ENCODE data around the gene NCAM1. TPM values are rescaled to one million over a fixed set of nuclear protein-coding genes. Genes with fewer than 3 reads are reported as not detected.

NCAM1 gene
- total and polyA plus RNA-seq, 2 donors (not counting 3 experiments of a cell fraction or from before 2014, with no cell fraction given) = 0.03 TPM; not detected in 1

- no peaks in the 10 kb centered on the region for H3K4me1 ChIP-seq (ENCODE audit: control insufficient read depth, extremely low read depth, insufficient read depth, low read length)
- ChIA-PET POLR2A (no interaction called here), CTCF (no interaction called here)
- no peaks in the 10 kb centered on the region for H3K9me1 ChIP-seq (replicated peaks; ENCODE audit: control insufficient read depth, extremely low read depth, insufficient read depth, low read length)
- dilution Hi-C loops (cut with MboI; ENCODE audit: extremely low pct_ligation_motif_present, low sequenced_read_pairs) (no loop called here), intact Hi-C loops (cut with micrococcal nuclease) (no loop called here)
- no peak overlapping the region for H3K9ac ChIP-seq (replicated peaks; ENCODE audit: extremely low read depth, insufficient read depth, low read length)
- H3K4me3 ChIP-seq (replicated peaks in 1 of 3; ENCODE audit: insufficient read depth in 1 of 3, low read depth in 1 of 3, low read length in 3 of 3) = no peak overlapping the region
- H4K20me1 ChIP-seq (replicated peaks; ENCODE audit: control insufficient read depth, extremely low read depth, insufficient read depth, low read length) = no peaks in the 10 kb centered on the region
- no peak overlapping the region for H2AFZ ChIP-seq (ENCODE audit: low read depth, low read length)
- H3K9me3 ChIP-seq (replicated peaks; ENCODE audit: control insufficient read depth, insufficient read depth, low read length) = no peaks in the 10 kb centered on the region
- H3K4me2 ChIP-seq (ENCODE audit: insufficient read depth, low read length) = no peak overlapping the region
- DNase-seq (ENCODE audit: low read depth, low spot score) (no peak), FAIRE-seq (no peak)
- BruUV-seq (replicated peaks) = no TSS peak
- no peaks in the 10 kb centered on the region for H3K27me3 ChIP-seq (ENCODE audit: control insufficient read depth in 2 of 2, insufficient read depth in 2 of 2, low read length in 2 of 2)
- H3K79me2 ChIP-seq (ENCODE audit: control insufficient read depth, insufficient read depth, low read length) = no peaks in the 10 kb centered on the region
- TF ChIP-seq CTCF (IDR thresholded peaks at IDR 0.05; ENCODE audit: extremely low read depth in 1 of 2, insufficient read depth in 1 of 2, low read depth in 1 of 2, low read length in 2 of 2) (no peak), FOS (IDR thresholded peaks at IDR 0.05; ENCODE audit: borderline replicate concordance, insufficient read depth, low read length) (no peak), POLR2AphosphoS5 (IDR thresholded peaks at IDR 0.05; ENCODE audit: insufficient read depth, low read depth, low read length) (no peak), MAX (IDR thresholded peaks at IDR 0.05; ENCODE audit: insufficient read depth, insufficient read length) (no peak)
- no peak overlapping the region for H3K27ac ChIP-seq (ENCODE audit: insufficient read depth, low read depth, low read length)
- H3K36me3 ChIP-seq (ENCODE audit: control insufficient read depth in 2 of 2, extremely low read depth in 1 of 2, insufficient read depth in 2 of 2, low read length in 2 of 2) = no peaks in the 10 kb centered on the region
Observed at GRCh38 chr11:113260096-113260425, 298.8 kb downstream of the NCAM1 start.

DNA sequence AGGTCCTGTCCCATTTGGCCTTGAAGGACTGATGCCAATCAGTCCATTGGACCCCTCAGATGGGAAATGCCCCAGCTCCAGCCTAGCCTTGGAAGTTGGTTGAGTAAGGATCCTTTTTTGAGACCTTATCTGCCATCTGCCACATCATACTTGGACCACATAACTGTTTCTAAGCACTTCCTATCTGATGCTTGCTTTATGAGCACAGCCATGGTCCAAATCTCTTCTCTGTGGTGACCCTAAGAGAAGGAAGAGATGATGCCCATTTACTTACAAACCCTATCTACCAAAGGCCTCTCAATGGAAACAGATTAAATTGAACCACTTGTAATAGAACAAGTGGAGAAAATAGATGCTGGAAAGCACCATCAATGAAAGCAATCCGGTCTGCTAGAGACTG lies 299.3 kb downstream of the NCAM1 start:
- no TSS peak for BruUV-seq (replicated peaks)

More for the DNA sequence above, 299.3 kb downstream of the NCAM1 start:
- dilution Hi-C loops (cut with MboI; ENCODE audit: extremely low pct_ligation_motif_present, low sequenced_read_pairs) = no loop called here
- Histone ChIP-seq H3K9ac (replicated peaks; ENCODE audit: extremely low read depth, insufficient read depth, low read length) (no peak overlapping the region), H4K20me1 (replicated peaks; ENCODE audit: control insufficient read depth, extremely low read depth, insufficient read depth, low read length) (no peaks in the 10 kb centered on the region), H3K9me1 (replicated peaks; ENCODE audit: control insufficient read depth, extremely low read depth, insufficient read depth, low read length) (no peaks in the 10 kb centered on the region), H3K27ac (ENCODE audit: insufficient read depth, low read depth, low read length) (no peak overlapping the region), H3K36me3 (ENCODE audit: control insufficient read depth in 2 of 2, extremely low read depth in 1 of 2, insufficient read depth in 2 of 2, low read length in 2 of 2) (no peaks in the 10 kb centered on the region), H3K4me2 (ENCODE audit: insufficient read depth, low read length) (no peak overlapping the region), H3K9me3 (replicated peaks; ENCODE audit: control insufficient read depth, insufficient read depth, low read length) (no peaks in the 10 kb centered on the region), H3K27me3 (ENCODE audit: control insufficient read depth in 2 of 2, insufficient read depth in 2 of 2, low read length in 2 of 2) (no peaks in the 10 kb centered on the region), H3K4me3 (replicated peaks in 1 of 3; ENCODE audit: insufficient read depth in 1 of 3, low read depth in 1 of 3, low read length in 3 of 3) (no peak overlapping the region), H3K4me1 (ENCODE audit: control insufficient read depth, extremely low read depth, insufficient read depth, low read length) (no peaks in the 10 kb centered on the region), H3K79me2 (ENCODE audit: control insufficient read depth, insufficient read depth, low read length) (no peaks in the 10 kb centered on the region), H2AFZ (ENCODE audit: low read depth, low read length) (no peak overlapping the region)
- ChIA-PET CTCF (no interaction called here), POLR2A (no interaction called here)
- DNase-seq (ENCODE audit: low read depth, low spot score) (no peak), FAIRE-seq (no peak)
- intact Hi-C loops (cut with micrococcal nuclease) = no loop called here
- TF ChIP-seq FOS (IDR thresholded peaks at IDR 0.05; ENCODE audit: borderline replicate concordance, insufficient read depth, low read length) (no peak), CTCF (IDR thresholded peaks at IDR 0.05; ENCODE audit: extremely low read depth in 1 of 2, insufficient read depth in 1 of 2, low read depth in 1 of 2, low read length in 2 of 2) (no peak), EZH2 (IDR thresholded peaks at IDR 0.05; ENCODE audit: borderline replicate concordance, low read depth, low read length, severe bottlenecking) (no peak), MAX (IDR thresholded peaks at IDR 0.05; ENCODE audit: insufficient read depth, insufficient read length) (no peak), GATA2 (IDR thresholded peaks at IDR 0.05; ENCODE audit: insufficient read depth, insufficient read length, low read depth, low read length) (no peak), MYC (IDR thresholded peaks at IDR 0.05; ENCODE audit: low read depth, low read length) (no peak)

Measured in endothelial cell of umbilical vein (primary cell).